Mucosa of descending colon (tissue), 3 donors: ENCODE results near the gene MGAT3. TPM values are rescaled to one million over a fixed set of nuclear protein-coding genes. Genes with fewer than 3 reads are reported as not detected.

Experiments used
- ATAC-seq: fragments of 200-7000 bp; cut with Tn5 transposase; one replicate; pipeline ENCODE4 v1.9.1; 2020; ENCODE audit warnings: mild to moderate bottlenecking, moderate library complexity
- DNase-seq, 3 donors: peaks; one replicate each; pipeline ENCODE4 v3.0.0-alpha.2; 2020
- H3K36me3 ChIP-seq: fragments of 200-600 bp; one replicate; pipeline ENCODE4 v1.8.0; 2021; ENCODE audit warnings: low read depth, mild to moderate bottlenecking
- H3K4me1 ChIP-seq: fragments of 200-600 bp; one replicate; pipeline ENCODE4 v1.8.0; 2021; ENCODE audit warnings: low read depth, mild to moderate bottlenecking
- H3K4me3 ChIP-seq: fragments of 200-600 bp; one replicate; pipeline ENCODE4 v1.8.0; 2021; ENCODE audit warnings: mild to moderate bottlenecking
- H3K9me3 ChIP-seq: fragments of 200-600 bp; one replicate; pipeline ENCODE4 v1.8.0; 2021; ENCODE audit warnings: mild to moderate bottlenecking
- CTCF ChIP-seq: fragments of 200-600 bp; IDR thresholded peaks from one replicate; pipeline ENCODE4 v1.8.0; 2022; ENCODE audit warnings: antibody characterized with exemption, mild to moderate bottlenecking
- intact Hi-C, 2 donors: fragments of 100-400 bp; cut with DNase I in 1 of 2; cut with micrococcal nuclease in 1 of 2; formaldehyde crosslinking; loops; one replicate each; pipeline versions ENCODE4 v1.11.0 to v1.11.1; 2022; cut with DNase I, micrococcal nuclease
- total RNA-seq, 3 donors: library from RNA; stranded (reverse); fragmentation: NEBNext Ultra II Directional in 2 of 3; extraction: Animal tissue kit (Norgen Biotek cat#: 25700) in 2 of 3; gene quantifications; one replicate each; pipeline versions ENCODE4 v1.2.1 to v1.2.4, GENCODE V29; 2021 to 2023
- donor health status: DM: no; HTN: no; CAD: no; lungs with moderate emphysema.
- donor health status: DM: no; HTN: no; CAD: no.
- donor health status: DM: no; HTN: yes; CAD: no.

MGAT3 gene
- total RNA-seq, 3 donors from 2014 or later = 5.1 to 8.5 (median 6.5) TPM

GRCh38 chr22:39522567-39523300 is 65.9 kb downstream of the MGAT3 start:
- intact Hi-C loops = no loop called here
- H3K36me3 ChIP-seq = peaks cover 6% of the 10 kb centered on the region
- no peaks in the 10 kb centered on the region for H3K9me3 ChIP-seq
- H3K4me1 ChIP-seq = peaks cover 41% of the 10 kb centered on the region
- H3K4me3 ChIP-seq = no peak overlapping the region
- ATAC-seq (peak; percentile 5), DNase-seq (peak in 2 of 3 donors; percentile 46 to 71)
- TF ChIP-seq CTCF = no peak

GRCh38 chr22:39524089-39524752 is 67.4 kb downstream of the MGAT3 start:
- H3K36me3 ChIP-seq = peaks cover 6% of the 10 kb centered on the region
- TF ChIP-seq CTCF = no peak
- intact Hi-C loops = no loop called here
- peak in 2 of 3 donors; percentile 31 to 34 for DNase-seq
- no peak overlapping the region for H3K4me3 ChIP-seq
- peaks cover 50% of the 10 kb centered on the region for H3K4me1 ChIP-seq
- H3K9me3 ChIP-seq = no peaks in the 10 kb centered on the region
- no peak for ATAC-seq

- intact Hi-C loops = no loop called here
- peaks cover 6% of the 10 kb centered on the region for H3K36me3 ChIP-seq
- H3K4me1 ChIP-seq = peaks cover 56% of the 10 kb centered on the region
- no peaks in the 10 kb centered on the region for H3K9me3 ChIP-seq
- DNase-seq = peak in 1 of 3 donors; percentile 37
- ATAC-seq = no peak
- no peak overlapping the region for H3K4me3 ChIP-seq
- no peak for TF ChIP-seq CTCF
These were observed 68.2 kb downstream of the MGAT3 start for GRCh38 chr22:39524753-39525657.

- ATAC-seq (no peak), DNase-seq (peak in 1 of 3 donors; percentile 48)
- peaks cover 62% of the 10 kb centered on the region for H3K4me1 ChIP-seq
- H3K9me3 ChIP-seq = no peaks in the 10 kb centered on the region
- peaks cover 6% of the 10 kb centered on the region for H3K36me3 ChIP-seq
- no peak overlapping the region for H3K4me3 ChIP-seq
- no peak for TF ChIP-seq CTCF
- intact Hi-C loops = no loop called here
These were observed 68.8 kb downstream of the MGAT3 start for GRCh38 chr22:39525658-39525975.

GRCh38 chr22:39526736-39527171 is 69.9 kb downstream of the MGAT3 start:
- DNase-seq = peak in 2 of 3 donors; percentile 40 to 61

More at GRCh38 chr22:39526736-39527171, 69.9 kb downstream of the MGAT3 start:
- peaks cover 6% of the 10 kb centered on the region for H3K36me3 ChIP-seq
- ATAC-seq = no peak
- intact Hi-C loops = no loop called here
- no peak overlapping the region for H3K4me3 ChIP-seq
- TF ChIP-seq CTCF = no peak
- no peaks in the 10 kb centered on the region for H3K9me3 ChIP-seq
- peaks cover 71% of the 10 kb centered on the region for H3K4me1 ChIP-seq
